Measurements from ENCODE around the gene MMP11. TPM values are rescaled to one million over a fixed set of nuclear protein-coding genes. Genes with fewer than 3 reads are reported as not detected.

Gene MMP11
- total RNA-seq, 1 donor from 2014 or later = 21.2 TPM

- DNase-seq (ENCODE audit: extremely low read depth, low read depth, low spot score) = no peak
These were observed 13.1 kb upstream of the MMP11 start for GRCh38 chr22:23759566-23759965.

GRCh38 chr22:23760056-23760455, 12.6 kb upstream of the MMP11 start:
- no peak for DNase-seq (ENCODE audit: extremely low read depth, low read depth, low spot score)

- DNase-seq (ENCODE audit: extremely low read depth, low read depth, low spot score) = no peak
These were observed 9.6 kb upstream of the MMP11 start, which contains the start of gene C22orf15 for GRCh38 chr22:23762842-23763578. C22orf15 (plus strand) TSS chr22:23762990; CDS start chr22:23763307, 317 bp downstream.

GRCh38 chr22:23763579-23763945, 9.1 kb upstream of the MMP11 start:
- DNase-seq (ENCODE audit: extremely low read depth, low read depth, low spot score) = no peak

- DNase-seq (ENCODE audit: extremely low read depth, low read depth, low spot score) = no peak
These were observed 8.7 kb upstream of the MMP11 start for GRCh38 chr22:23763954-23764353.

- DNase-seq (ENCODE audit: extremely low read depth, low read depth, low spot score) = no peak
These were observed 7.5 kb upstream of the MMP11 start for GRCh38 chr22:23764899-23765881.

GRCh38 chr22:23767303-23767672, 5.4 kb upstream of the MMP11 start:
- DNase-seq (ENCODE audit: extremely low read depth, low read depth, low spot score) = no peak

- no peak for DNase-seq (ENCODE audit: extremely low read depth, low read depth, low spot score)
These were observed 4.7 kb upstream of the MMP11 start, which contains the start of gene CHCHD10 for GRCh38 chr22:23767673-23768548. CHCHD10 (minus strand) TSS chr22:23767972; CDS start chr22:23767874, 98 bp downstream.

GRCh38 chr22:23769321-23769965, 3.2 kb upstream of the MMP11 start:
- no peak for DNase-seq (ENCODE audit: extremely low read depth, low read depth, low spot score)

- DNase-seq (ENCODE audit: extremely low read depth, low read depth, low spot score) = no peak
These were observed 367 bp upstream of the MMP11 start for GRCh38 chr22:23772315-23772648.

GRCh38 chr22:23773483-23774113, 949 bp downstream of the MMP11 start:
- DNase-seq (ENCODE audit: extremely low read depth, low read depth, low spot score) = no peak

GRCh38 chr22:23774114-23774921, 1.7 kb downstream of the MMP11 start:
- no peak for DNase-seq (ENCODE audit: extremely low read depth, low read depth, low spot score)

- DNase-seq (ENCODE audit: extremely low read depth, low read depth, low spot score) = no peak
These were observed 2.3 kb downstream of the MMP11 start for GRCh38 chr22:23774922-23775436.

- no peak for DNase-seq (ENCODE audit: extremely low read depth, low read depth, low spot score)
These were observed 3.2 kb downstream of the MMP11 start for GRCh38 chr22:23775779-23776375.

GRCh38 chr22:23777776-23778576, 5.3 kb downstream of the MMP11 start:
- DNase-seq (ENCODE audit: extremely low read depth, low read depth, low spot score) = no peak

GRCh38 chr22:23778577-23778900, 5.9 kb downstream of the MMP11 start:
- no peak for DNase-seq (ENCODE audit: extremely low read depth, low read depth, low spot score)

- no peak for DNase-seq (ENCODE audit: extremely low read depth, low read depth, low spot score)
These were observed 6.4 kb downstream of the MMP11 start for GRCh38 chr22:23779083-23779482.

- no peak for DNase-seq (ENCODE audit: extremely low read depth, low read depth, low spot score)
These were observed 7.1 kb downstream of the MMP11 start for GRCh38 chr22:23779731-23780130.

Measured in glomerular endothelial cell (primary cell).